K562 (cell line): ENCODE data around the gene MED29. TPM values are rescaled to one million over a fixed set of nuclear protein-coding genes. Genes with fewer than 3 reads are reported as not detected.

Experiments
- CBFA2T3 ChIP-seq: fragments of 450-650 bp; IDR thresholded peaks from 2 replicates; pipeline ENCODE4 v1.6.1; 2017
- CCNT2 ChIP-seq: IDR thresholded peaks from 2 replicates; pipeline ENCODE4 v1.6.1; 2011; ENCODE audit warnings: borderline replicate concordance, low read depth, mild to moderate bottlenecking, moderate library complexity, mixed read lengths, low read length; ENCODE audit not compliant: insufficient read length; ENCODE audit errors: extremely low read depth
- HMG20A ChIP-seq: fragments of 450-650 bp; formaldehyde crosslinking; conservative IDR thresholded peaks from 2 replicates; pipeline ENCODE4 v1.4.0; 2020; ENCODE audit warnings: mild to moderate bottlenecking, mixed read lengths
- IFI16 ChIP-seq: fragments of 250-450 bp; sonication (Bioruptor Pico); IDR thresholded peaks from 2 replicates; pipeline ENCODE4 v2.1.2; 2022; ENCODE audit warnings: mild to moderate bottlenecking, inconsistent platforms
- NFE2 ChIP-seq: IDR thresholded peaks from 2 replicates; pipeline ENCODE4 v1.6.1; 2014; ENCODE audit warnings: antibody characterized with exemption, low read depth
- PHF20 ChIP-seq: fragments of 450-650 bp; IDR thresholded peaks from 2 replicates; pipeline ENCODE4 v1.6.1; 2018; ENCODE audit not compliant: partially characterized antibody
- RBM14 ChIP-seq: fragments of 200-400 bp; formaldehyde crosslinking; IDR thresholded peaks from 2 replicates; pipeline ENCODE4 v1.6.1; 2018; ENCODE audit warnings: low read depth, mild to moderate bottlenecking, low read length, moderate library complexity, borderline replicate concordance; ENCODE audit not compliant: insufficient read depth
- SOX6 ChIP-seq: fragments of 450-650 bp; IDR thresholded peaks from 2 replicates; pipeline ENCODE4 v1.6.1; 2014; ENCODE audit warnings: mild to moderate bottlenecking
- ZBTB2 ChIP-seq: fragments of 450-650 bp; IDR thresholded peaks from 2 replicates; pipeline ENCODE4 v1.6.1; 2016; ENCODE audit warnings: antibody characterized with exemption
- ZNF165 ChIP-seq: fragments of 250-450 bp; sonication (Bioruptor Pico); IDR thresholded peaks from 2 replicates; pipeline ENCODE4 v1.4.0; 2020; ENCODE audit warnings: borderline replicate concordance
- ZNF644 ChIP-seq: fragments of 200-800 bp; sonication (Bioruptor generic); IDR thresholded peaks from 2 replicates; pipeline ENCODE4 v1.6.1; 2016; ENCODE audit warnings: low read depth, missing genetic modification characterization, missing compliant biosample characterization
- polyA plus RNA-seq, 8 experiments: library from polyadenylated mRNA; depleted of rRNA in 4 of 8; stranded (reverse) in 5 of 8; unstranded in 3 of 8; fragments of >200 nt; fragmentation: Nextera tagmentation in 2 of 8; fragmentation: Illumina TruSeq in 1 of 8; extraction: Ambion mirVana in 2 of 8; extraction: Trizol in 1 of 8; gene quantifications; 2 replicates each; pipeline versions ENCODE4 v1.2.1 to v1.2.3, GENCODE V29; 2011 to 2014; ENCODE audit warnings: inconsistent platforms in 1 of 8, missing spikeins in 1 of 8
- total RNA-seq, 7 experiments: library from RNA; depleted of rRNA in 6 of 7; stranded (reverse); fragments of >200 nt in 6 of 7; fragmentation: Illumina TruSeq in 2 of 7; extraction: Trizol in 2 of 7; gene quantifications; 2 replicates each; pipeline versions ENCODE4 v1.2.1 to v1.2.3, GENCODE V29; 2011 to 2021; ENCODE audit warnings: low replicate concordance in 1 of 7
- TF ChIP-seq, protein P1 (sequence below), 2 experiments: fragments of 450-650 bp; formaldehyde crosslinking in 1 of 2; IDR thresholded peaks; 2 replicates each; pipeline versions ENCODE4 v1.4.0 to v1.6.1; 2014 to 2020; ENCODE audit warnings: mild to moderate bottlenecking in 2 of 2, borderline replicate concordance in 1 of 2, low read depth in 1 of 2
- TF ChIP-seq, protein P2 (sequence below): fragments of 150-350 bp; conservative IDR thresholded peaks from 2 replicates; pipeline ENCODE4 v1.6.1; 2014; ENCODE audit warnings: low read length

The MED29 gene
- total and polyA plus RNA-seq, 9 of the 15 experiments (the other 6 are each of a cell fraction or from before 2014, with no cell fraction given): 1.8 to 22.6 (median 12.4) TPM

DNA sequence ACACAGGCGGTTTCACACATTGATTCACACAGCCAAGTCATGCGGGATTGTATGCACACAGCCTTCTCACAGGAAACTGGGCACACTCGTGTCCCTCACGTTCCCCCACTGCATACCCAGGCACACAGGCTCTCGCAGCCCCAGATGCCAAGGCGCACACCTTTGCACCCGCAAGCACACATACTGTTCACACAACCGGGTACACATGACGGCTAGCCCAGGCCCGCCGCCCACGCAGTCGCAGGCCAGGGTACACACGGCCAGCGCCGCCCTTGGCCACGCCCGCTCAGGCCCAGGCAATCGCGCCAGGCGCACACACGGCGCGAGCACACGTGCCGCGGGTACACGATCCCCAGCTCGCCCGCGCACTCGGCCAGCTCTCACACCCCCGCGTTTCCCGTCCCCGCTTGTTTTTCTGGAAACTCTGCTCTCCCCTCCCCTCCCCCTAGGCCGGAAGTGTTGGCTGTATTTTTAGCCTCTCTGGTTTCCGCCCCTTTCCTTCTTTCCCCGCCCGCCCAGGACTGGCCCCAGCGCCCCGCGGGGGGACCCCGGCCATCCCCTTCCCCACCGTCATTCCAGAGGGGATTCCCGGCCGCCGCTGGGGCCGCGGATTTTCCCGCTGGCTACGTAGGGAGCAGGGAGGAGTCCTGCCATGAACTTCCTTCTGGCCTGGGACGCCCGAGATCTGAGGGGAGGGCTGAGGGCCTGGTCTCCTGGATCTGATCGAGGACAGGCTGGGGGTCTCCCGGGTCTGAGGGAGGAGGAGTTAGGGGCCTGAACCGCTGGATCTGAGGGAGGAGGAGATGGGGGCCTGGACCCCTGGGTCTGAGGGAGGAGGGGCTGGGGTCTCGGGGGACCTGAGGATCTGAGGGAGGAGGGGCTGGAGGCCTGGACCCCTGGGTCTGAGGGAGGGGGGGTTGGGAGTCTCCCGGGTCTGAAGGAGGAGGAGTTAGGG is 11.4 kb downstream of the MED29 start (continued):
- TF ChIP-seq ZBTB2 (no peak), PHF20 (peak; percentile 53), HMG20A (CRISPR knock-in tag) (no peak), ZNF165 (CRISPR knock-in tag) (peak; percentile 24; the same call in 1 of the 2 replicates), RBM14 (peak; percentile 74; the same call in 1 of the 2 replicates), IFI16 (CRISPR knock-in tag) (no peak), CCNT2 (peak; percentile 97), CBFA2T3 (peak; percentile 71), ZNF644 (tag) (0 out of 2 replicates have a peak, but pooled peaks have one; percentile 40), SOX6 (peak; percentile 76), NFE2 (peak; percentile 52)
- TF ChIP-seq, protein P1, sequence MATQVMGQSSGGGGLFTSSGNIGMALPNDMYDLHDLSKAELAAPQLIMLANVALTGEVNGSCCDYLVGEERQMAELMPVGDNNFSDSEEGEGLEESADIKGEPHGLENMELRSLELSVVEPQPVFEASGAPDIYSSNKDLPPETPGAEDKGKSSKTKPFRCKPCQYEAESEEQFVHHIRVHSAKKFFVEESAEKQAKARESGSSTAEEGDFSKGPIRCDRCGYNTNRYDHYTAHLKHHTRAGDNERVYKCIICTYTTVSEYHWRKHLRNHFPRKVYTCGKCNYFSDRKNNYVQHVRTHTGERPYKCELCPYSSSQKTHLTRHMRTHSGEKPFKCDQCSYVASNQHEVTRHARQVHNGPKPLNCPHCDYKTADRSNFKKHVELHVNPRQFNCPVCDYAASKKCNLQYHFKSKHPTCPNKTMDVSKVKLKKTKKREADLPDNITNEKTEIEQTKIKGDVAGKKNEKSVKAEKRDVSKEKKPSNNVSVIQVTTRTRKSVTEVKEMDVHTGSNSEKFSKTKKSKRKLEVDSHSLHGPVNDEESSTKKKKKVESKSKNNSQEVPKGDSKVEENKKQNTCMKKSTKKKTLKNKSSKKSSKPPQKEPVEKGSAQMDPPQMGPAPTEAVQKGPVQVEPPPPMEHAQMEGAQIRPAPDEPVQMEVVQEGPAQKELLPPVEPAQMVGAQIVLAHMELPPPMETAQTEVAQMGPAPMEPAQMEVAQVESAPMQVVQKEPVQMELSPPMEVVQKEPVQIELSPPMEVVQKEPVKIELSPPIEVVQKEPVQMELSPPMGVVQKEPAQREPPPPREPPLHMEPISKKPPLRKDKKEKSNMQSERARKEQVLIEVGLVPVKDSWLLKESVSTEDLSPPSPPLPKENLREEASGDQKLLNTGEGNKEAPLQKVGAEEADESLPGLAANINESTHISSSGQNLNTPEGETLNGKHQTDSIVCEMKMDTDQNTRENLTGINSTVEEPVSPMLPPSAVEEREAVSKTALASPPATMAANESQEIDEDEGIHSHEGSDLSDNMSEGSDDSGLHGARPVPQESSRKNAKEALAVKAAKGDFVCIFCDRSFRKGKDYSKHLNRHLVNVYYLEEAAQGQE (IDR thresholded peaks at IDR 0.05; ENCODE audit: borderline replicate concordance): peak; percentile 50; the same call in 1 of the 2 replicates
- TF ChIP-seq, protein P1 (CRISPR knock-in tag; IDR thresholded peaks at IDR 0.05; ENCODE audit: low read depth): no peak; the same call in 1 of the 2 replicates
- TF ChIP-seq, protein P2, sequence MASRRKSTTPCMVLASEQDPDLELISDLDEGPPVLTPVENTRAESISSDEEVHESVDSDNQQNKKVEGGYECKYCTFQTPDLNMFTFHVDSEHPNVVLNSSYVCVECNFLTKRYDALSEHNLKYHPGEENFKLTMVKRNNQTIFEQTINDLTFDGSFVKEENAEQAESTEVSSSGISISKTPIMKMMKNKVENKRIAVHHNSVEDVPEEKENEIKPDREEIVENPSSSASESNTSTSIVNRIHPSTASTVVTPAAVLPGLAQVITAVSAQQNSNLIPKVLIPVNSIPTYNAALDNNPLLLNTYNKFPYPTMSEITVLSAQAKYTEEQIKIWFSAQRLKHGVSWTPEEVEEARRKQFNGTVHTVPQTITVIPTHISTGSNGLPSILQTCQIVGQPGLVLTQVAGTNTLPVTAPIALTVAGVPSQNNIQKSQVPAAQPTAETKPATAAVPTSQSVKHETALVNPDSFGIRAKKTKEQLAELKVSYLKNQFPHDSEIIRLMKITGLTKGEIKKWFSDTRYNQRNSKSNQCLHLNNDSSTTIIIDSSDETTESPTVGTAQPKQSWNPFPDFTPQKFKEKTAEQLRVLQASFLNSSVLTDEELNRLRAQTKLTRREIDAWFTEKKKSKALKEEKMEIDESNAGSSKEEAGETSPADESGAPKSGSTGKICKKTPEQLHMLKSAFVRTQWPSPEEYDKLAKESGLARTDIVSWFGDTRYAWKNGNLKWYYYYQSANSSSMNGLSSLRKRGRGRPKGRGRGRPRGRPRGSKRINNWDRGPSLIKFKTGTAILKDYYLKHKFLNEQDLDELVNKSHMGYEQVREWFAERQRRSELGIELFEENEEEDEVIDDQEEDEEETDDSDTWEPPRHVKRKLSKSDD: no peak
